HEK293 (cell line): Measurements from ENCODE around the gene UBA52.
A peak's percentile ranks its signal among the peaks of the same experiment; 100 is the strongest.
"Not testable (repeated sequence)": the region's sequence is repeated elsewhere in the genome, so short reads cannot be mapped to it uniquely, and the experiment has no call there.

Source experiments
- CTCF ChIA-PET: fragments of 350-600 bp; formaldehyde crosslinking; extraction: SDS; loops from one replicate; lab custom pipeline; 2021; ENCODE audit warnings: antibody characterized with exemption; lab: Yijun Ruan, JAX
- POLR2A ChIA-PET: fragments of 300-600 bp; formaldehyde crosslinking; extraction: SDS; loops from one replicate; lab custom pipeline; 2020; ENCODE audit warnings: antibody characterized with exemption, inconsistent platforms; lab: Yijun Ruan, JAX
- H3K27ac ChIP-seq: fragments of 200-500 bp; sonication (Bioruptor generic); 2 replicates; pipeline ENCODE4 v1.5.1; 2014; ENCODE audit warnings: low read depth, low read length, control low read depth, inconsistent platforms; ENCODE audit errors: extremely low read depth
- H3K36me3 ChIP-seq, 2 experiments: fragments of 200-500 bp in 1 of 2; sonication (Bioruptor generic) in 1 of 2; 1 replicate in 1 of 2; 2 replicates in 1 of 2; pipeline ENCODE4 v1.5.1; 2014 to 2017; ENCODE audit warnings: inconsistent platforms in 2 of 2, low read length in 2 of 2; ENCODE audit not compliant: control insufficient read depth in 2 of 2, insufficient read depth in 1 of 2
- H3K4me1 ChIP-seq: fragments of 200-500 bp; sonication (Bioruptor generic); 2 replicates; pipeline ENCODE4 v1.5.1; 2014; ENCODE audit warnings: mild to moderate bottlenecking, low read length, inconsistent platforms; ENCODE audit not compliant: control insufficient read depth, insufficient read depth
- H3K4me3 ChIP-seq: 2 replicates; pipeline ENCODE4 v1.5.1; 2011; ENCODE audit warnings: low read depth, mild to moderate bottlenecking, control low read depth, low read length, moderate library complexity
- H3K9me3 ChIP-seq: fragments of 200-500 bp; sonication (Bioruptor generic); 2 replicates; pipeline ENCODE4 v1.5.1; 2014; ENCODE audit warnings: low read depth, low read length, inconsistent platforms; ENCODE audit not compliant: control insufficient read depth, insufficient read depth
- BCL11A ChIP-seq: fragments of 450-650 bp; formaldehyde crosslinking; IDR thresholded peaks from 2 replicates; pipeline ENCODE4 v1.5.1; 2016; ENCODE audit warnings: low read depth, missing biosample characterization, missing genetic modification characterization
- EGR2 ChIP-seq: fragments of 450-650 bp; formaldehyde crosslinking; IDR thresholded peaks from 2 replicates; pipeline ENCODE4 v1.5.1; 2016; ENCODE audit warnings: low read depth, missing biosample characterization, missing genetic modification characterization
- KLF9 ChIP-seq: fragments of 450-650 bp; formaldehyde crosslinking; IDR thresholded peaks from 2 replicates; pipeline ENCODE4 v1.5.1; 2016; ENCODE audit warnings: missing biosample characterization, missing genetic modification characterization, low read depth
- MZF1 ChIP-seq: fragments of 450-650 bp; formaldehyde crosslinking; IDR thresholded peaks from 2 replicates; pipeline ENCODE4 v1.5.1; 2017; ENCODE audit warnings: missing biosample characterization, missing genetic modification characterization, borderline replicate concordance
- OSR2 ChIP-seq: fragments of 450-650 bp; formaldehyde crosslinking; IDR thresholded peaks from 2 replicates; pipeline ENCODE4 v1.5.1; 2016; ENCODE audit warnings: missing biosample characterization, missing genetic modification characterization
- SP3 ChIP-seq: fragments of 450-650 bp; formaldehyde crosslinking; IDR thresholded peaks from 2 replicates; pipeline ENCODE4 v1.5.1; 2016; ENCODE audit warnings: missing biosample characterization, missing genetic modification characterization
- ZBTB21 ChIP-seq: fragments of 450-650 bp; formaldehyde crosslinking; IDR thresholded peaks from 2 replicates; pipeline ENCODE4 v1.5.1; 2017; ENCODE audit warnings: missing biosample characterization, missing genetic modification characterization
- ZBTB48 ChIP-seq: fragments of 450-650 bp; formaldehyde crosslinking; IDR thresholded peaks from 2 replicates; pipeline ENCODE4 v1.5.1; 2016; ENCODE audit warnings: missing biosample characterization, missing genetic modification characterization
- ZBTB8A ChIP-seq: fragments of 450-650 bp; formaldehyde crosslinking; IDR thresholded peaks from 2 replicates; pipeline ENCODE4 v1.5.1; 2016; ENCODE audit warnings: missing biosample characterization, missing genetic modification characterization
- ZFHX2 ChIP-seq: fragments of 450-650 bp; formaldehyde crosslinking; conservative IDR thresholded peaks from 2 replicates; pipeline ENCODE4 v1.5.1; 2016; ENCODE audit warnings: missing biosample characterization, missing genetic modification characterization
- ZFP69B ChIP-seq: fragments of 450-650 bp; formaldehyde crosslinking; IDR thresholded peaks from 2 replicates; pipeline ENCODE4 v1.5.1; 2016; ENCODE audit warnings: missing biosample characterization, missing genetic modification characterization
- ZNF24 ChIP-seq: fragments of 450-650 bp; formaldehyde crosslinking; IDR thresholded peaks from 2 replicates; pipeline ENCODE4 v1.5.1; 2016; ENCODE audit warnings: missing biosample characterization, missing genetic modification characterization
- ZNF324 ChIP-seq: fragments of 450-650 bp; formaldehyde crosslinking; IDR thresholded peaks from 2 replicates; pipeline ENCODE4 v1.5.1; 2016; ENCODE audit warnings: missing biosample characterization, missing genetic modification characterization
- ZNF335 ChIP-seq: fragments of 450-650 bp; formaldehyde crosslinking; conservative IDR thresholded peaks from 2 replicates; pipeline ENCODE4 v1.5.1; 2016; ENCODE audit warnings: missing biosample characterization, missing genetic modification characterization
- ZNF341 ChIP-seq: fragments of 450-650 bp; formaldehyde crosslinking; IDR thresholded peaks from 2 replicates; pipeline ENCODE4; 2016; ENCODE audit warnings: low read depth, missing biosample characterization, missing genetic modification characterization
- ZNF48 ChIP-seq: fragments of 450-650 bp; formaldehyde crosslinking; IDR thresholded peaks from 2 replicates; pipeline ENCODE4 v1.5.1; 2016; ENCODE audit warnings: missing biosample characterization, missing genetic modification characterization
- ZNF501 ChIP-seq: fragments of 450-650 bp; formaldehyde crosslinking; IDR thresholded peaks from 2 replicates; pipeline ENCODE4 v1.5.1; 2016; ENCODE audit warnings: missing biosample characterization, missing genetic modification characterization
- ZNF600 ChIP-seq: fragments of 450-650 bp; formaldehyde crosslinking; IDR thresholded peaks from 2 replicates; pipeline ENCODE4 v1.5.1; 2016; ENCODE audit warnings: missing biosample characterization, missing genetic modification characterization
- ZNF626 ChIP-seq: fragments of 450-650 bp; sonication (Bioruptor Pico); formaldehyde crosslinking; IDR thresholded peaks from 2 replicates; pipeline ENCODE4 v1.5.1; 2018; ENCODE audit warnings: missing biosample characterization, missing genetic modification characterization, inconsistent platforms
- ZNF660 ChIP-seq: fragments of 450-650 bp; IDR thresholded peaks from 2 replicates; pipeline ENCODE4 v1.5.1; 2018; ENCODE audit warnings: missing biosample characterization, mild to moderate bottlenecking, missing genetic modification characterization
- ZNF664 ChIP-seq: fragments of 450-650 bp; formaldehyde crosslinking; IDR thresholded peaks from 2 replicates; pipeline ENCODE4 v1.5.1; 2016; ENCODE audit warnings: missing biosample characterization, missing genetic modification characterization
- ZSCAN16 ChIP-seq: fragments of 450-650 bp; formaldehyde crosslinking; IDR thresholded peaks from 2 replicates; pipeline ENCODE4 v1.5.1; 2016; ENCODE audit warnings: missing biosample characterization, missing genetic modification characterization
- ZSCAN30 ChIP-seq: fragments of 450-650 bp; IDR thresholded peaks from 2 replicates; pipeline ENCODE4 v1.5.1; 2018; ENCODE audit warnings: missing biosample characterization, mild to moderate bottlenecking, missing genetic modification characterization, moderate library complexity
- TF ChIP-seq, protein P1 (sequence below): fragments of 450-650 bp; formaldehyde crosslinking; IDR thresholded peaks from 2 replicates; pipeline ENCODE4 v1.5.1; 2016; ENCODE audit warnings: missing biosample characterization, missing genetic modification characterization
- TF ChIP-seq, protein P2 (sequence below): fragments of 450-650 bp; formaldehyde crosslinking; IDR thresholded peaks from 2 replicates; pipeline ENCODE4 v1.5.1; 2017; ENCODE audit warnings: missing biosample characterization, missing genetic modification characterization
- TF ChIP-seq, protein P3 (sequence below): fragments of 450-650 bp; formaldehyde crosslinking; conservative IDR thresholded peaks from 2 replicates; pipeline ENCODE4 v1.5.1; 2016; ENCODE audit warnings: low read depth, missing biosample characterization, missing genetic modification characterization
- TF ChIP-seq, protein P4 (sequence below): fragments of 450-650 bp; formaldehyde crosslinking; IDR thresholded peaks from 2 replicates; pipeline ENCODE4 v1.5.1; 2016; ENCODE audit warnings: missing biosample characterization, missing genetic modification characterization

UBA52 gene

DNA sequence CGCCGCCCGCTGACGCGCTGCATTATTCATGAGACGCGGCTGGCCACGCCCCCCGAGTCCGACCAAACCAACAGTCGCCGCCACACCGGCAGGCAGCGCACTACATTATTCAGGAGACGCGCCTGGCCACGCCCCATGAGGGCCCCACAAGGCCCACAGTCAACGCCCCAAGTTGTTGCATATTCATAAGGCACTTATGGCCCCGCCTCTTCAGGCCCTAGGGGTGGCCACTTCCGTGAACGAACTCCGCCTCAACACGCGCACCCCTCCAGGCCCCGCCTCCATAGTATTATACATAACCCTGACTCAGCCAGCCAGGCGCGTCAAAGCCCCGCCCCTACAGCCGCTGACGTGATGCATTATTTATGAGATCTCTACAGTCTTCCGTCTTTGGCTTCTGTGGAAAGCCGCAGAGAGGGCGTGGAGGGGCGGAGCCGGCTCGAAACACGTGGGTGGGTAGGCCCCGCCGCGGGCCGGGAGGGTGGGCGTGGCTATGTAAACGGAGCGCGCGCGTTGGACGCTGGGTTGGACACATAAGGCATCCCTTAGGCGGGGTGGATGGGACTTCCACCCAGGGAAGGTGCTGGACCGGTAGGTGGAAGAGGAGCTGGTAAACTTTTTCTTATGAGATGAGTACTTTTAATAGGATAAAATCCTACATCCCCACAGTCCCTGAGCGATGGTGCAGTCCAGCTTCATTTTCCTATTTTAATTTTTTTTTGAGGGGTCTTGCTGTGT lies 49.4 kb upstream of the UBA52 start (continued):
- TF ChIP-seq, protein P1, sequence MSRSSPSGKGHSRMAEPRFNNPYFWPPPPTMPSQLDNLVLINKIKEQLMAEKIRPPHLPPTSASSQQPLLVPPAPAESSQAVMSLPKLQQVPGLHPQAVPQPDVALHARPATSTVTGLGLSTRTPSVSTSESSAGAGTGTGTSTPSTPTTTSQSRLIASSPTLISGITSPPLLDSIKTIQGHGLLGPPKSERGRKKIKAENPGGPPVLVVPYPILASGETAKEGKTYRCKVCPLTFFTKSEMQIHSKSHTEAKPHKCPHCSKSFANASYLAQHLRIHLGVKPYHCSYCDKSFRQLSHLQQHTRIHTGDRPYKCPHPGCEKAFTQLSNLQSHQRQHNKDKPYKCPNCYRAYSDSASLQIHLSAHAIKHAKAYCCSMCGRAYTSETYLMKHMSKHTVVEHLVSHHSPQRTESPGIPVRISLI = peak; percentile 11; the same call in 1 of the 2 replicates
- TF ChIP-seq ZFP69B (tag by site-specific recombination) = peak; percentile 27; the same call in 1 of the 2 replicates
- TF ChIP-seq ZFHX2 = peak; percentile 71
- no peak for TF ChIP-seq MZF1 (tag by site-specific recombination)
- no peak for TF ChIP-seq ZNF660
- TF ChIP-seq KLF9 (tag by site-specific recombination) = peak; percentile 78
- TF ChIP-seq, protein P2, sequence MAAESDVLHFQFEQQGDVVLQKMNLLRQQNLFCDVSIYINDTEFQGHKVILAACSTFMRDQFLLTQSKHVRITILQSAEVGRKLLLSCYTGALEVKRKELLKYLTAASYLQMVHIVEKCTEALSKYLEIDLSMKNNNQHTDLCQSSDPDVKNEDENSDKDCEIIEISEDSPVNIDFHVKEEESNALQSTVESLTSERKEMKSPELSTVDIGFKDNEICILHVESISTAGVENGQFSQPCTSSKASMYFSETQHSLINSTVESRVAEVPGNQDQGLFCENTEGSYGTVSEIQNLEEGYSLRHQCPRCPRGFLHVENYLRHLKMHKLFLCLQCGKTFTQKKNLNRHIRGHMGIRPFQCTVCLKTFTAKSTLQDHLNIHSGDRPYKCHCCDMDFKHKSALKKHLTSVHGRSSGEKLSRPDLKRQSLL (tag by site-specific recombination) = 0 out of 2 replicates have a peak, but pooled peaks have one; percentile 20
- TF ChIP-seq ZNF501 = 0 out of 2 replicates have a peak, but pooled peaks have one; percentile 25
- peak; percentile 46 for TF ChIP-seq EGR2 (tag by site-specific recombination)
- 0 out of 2 replicates have a peak, but pooled peaks have one; percentile 58 for TF ChIP-seq ZNF324 (tag by site-specific recombination)
- no peak for TF ChIP-seq ZNF48 (tag by site-specific recombination)
- no peak for TF ChIP-seq ZNF664 (tag by site-specific recombination)
- TF ChIP-seq ZBTB21 (tag by site-specific recombination) = peak; percentile 19; the same call in 1 of the 2 replicates
- TF ChIP-seq ZNF626 = no peak
- TF ChIP-seq ZNF335 (tag by site-specific recombination) = 0 out of 2 replicates have a peak, but pooled peaks have one; percentile 38
- TF ChIP-seq ZBTB8A (tag by site-specific recombination) = 0 out of 2 replicates have a peak, but pooled peaks have one; percentile 23
- TF ChIP-seq SP3 (tag by site-specific recombination) = peak; percentile 92
- 0 out of 2 replicates have a peak, but pooled peaks have one; percentile 61 for TF ChIP-seq ZSCAN30
- peak; percentile 75 for TF ChIP-seq ZBTB48 (tag by site-specific recombination)
- TF ChIP-seq OSR2 (tag by site-specific recombination) = peak; percentile 59; the same call in 1 of the 2 replicates

DNA sequence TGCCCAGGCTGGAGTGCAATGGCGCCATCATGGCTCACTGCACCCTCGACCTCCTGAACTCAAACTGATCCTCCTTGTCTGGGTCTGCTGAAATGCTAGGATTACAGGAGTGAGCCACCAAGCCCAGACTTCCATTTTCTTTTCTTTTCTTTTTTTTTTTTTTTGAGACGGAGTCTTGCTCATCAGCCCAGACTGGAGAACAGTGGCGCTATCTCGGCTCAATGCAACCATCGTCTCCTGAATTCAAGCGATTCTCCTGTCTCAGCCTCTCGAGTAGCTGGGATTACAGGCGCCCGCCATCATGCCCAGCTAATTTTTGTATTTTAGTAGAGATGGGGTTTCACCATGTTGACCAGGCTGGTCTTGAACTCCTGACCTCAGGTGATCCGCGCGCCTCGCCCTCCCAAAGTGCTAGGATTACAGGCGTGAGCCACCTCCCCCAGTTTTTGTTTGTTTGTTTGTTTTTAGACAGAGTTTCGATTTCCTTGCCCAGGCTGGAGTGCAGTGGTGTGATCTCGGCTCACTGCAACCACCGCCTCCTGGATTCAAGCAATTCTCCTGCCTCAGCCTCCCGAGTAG lies 48.7 kb upstream of the UBA52 start:
- Histone ChIP-seq H3K27ac (0 out of 2 replicates have a peak overlapping the region, but pooled peaks have one; percentile 25), H3K4me3 (peak overlapping the region; percentile 11; the same call in 1 of the 2 replicates)
- not testable (repeated sequence) for H3K36me3 ChIP-seq, H3K4me1 ChIP-seq, H3K9me3 ChIP-seq
- POLR2A ChIA-PET = interaction anchor here (0.5 to 2.7 kb wide), 6 partner anchors 15 to 397 kb away, joined by 3 to 15 read pairs (median 4); partner anchors contain the start of genes COPE, DDX49, KXD1 and REX1BD
- CTCF ChIA-PET = interaction anchor here (0.6 to 1.2 kb wide), 5 partner anchors 20 to 168 kb away, joined by 3 to 4 read pairs (median 3); no protein-coding TSS in a partner anchor
- TF ChIP-seq ZNF24 (tag by site-specific recombination) = 0 out of 2 replicates have a peak, but pooled peaks have one; percentile 22
- TF ChIP-seq, protein P3, sequence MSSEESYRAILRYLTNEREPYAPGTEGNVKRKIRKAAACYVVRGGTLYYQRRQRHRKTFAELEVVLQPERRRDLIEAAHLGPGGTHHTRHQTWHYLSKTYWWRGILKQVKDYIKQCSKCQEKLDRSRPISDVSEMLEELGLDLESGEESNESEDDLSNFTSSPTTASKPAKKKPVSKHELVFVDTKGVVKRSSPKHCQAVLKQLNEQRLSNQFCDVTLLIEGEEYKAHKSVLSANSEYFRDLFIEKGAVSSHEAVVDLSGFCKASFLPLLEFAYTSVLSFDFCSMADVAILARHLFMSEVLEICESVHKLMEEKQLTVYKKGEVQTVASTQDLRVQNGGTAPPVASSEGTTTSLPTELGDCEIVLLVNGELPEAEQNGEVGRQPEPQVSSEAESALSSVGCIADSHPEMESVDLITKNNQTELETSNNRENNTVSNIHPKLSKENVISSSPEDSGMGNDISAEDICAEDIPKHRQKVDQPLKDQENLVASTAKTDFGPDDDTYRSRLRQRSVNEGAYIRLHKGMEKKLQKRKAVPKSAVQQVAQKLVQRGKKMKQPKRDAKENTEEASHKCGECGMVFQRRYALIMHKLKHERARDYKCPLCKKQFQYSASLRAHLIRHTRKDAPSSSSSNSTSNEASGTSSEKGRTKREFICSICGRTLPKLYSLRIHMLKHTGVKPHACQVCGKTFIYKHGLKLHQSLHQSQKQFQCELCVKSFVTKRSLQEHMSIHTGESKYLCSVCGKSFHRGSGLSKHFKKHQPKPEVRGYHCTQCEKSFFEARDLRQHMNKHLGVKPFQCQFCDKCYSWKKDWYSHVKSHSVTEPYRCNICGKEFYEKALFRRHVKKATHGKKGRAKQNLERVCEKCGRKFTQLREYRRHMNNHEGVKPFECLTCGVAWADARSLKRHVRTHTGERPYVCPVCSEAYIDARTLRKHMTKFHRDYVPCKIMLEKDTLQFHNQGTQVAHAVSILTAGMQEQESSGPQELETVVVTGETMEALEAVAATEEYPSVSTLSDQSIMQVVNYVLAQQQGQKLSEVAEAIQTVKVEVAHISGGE (tag by site-specific recombination) = 0 out of 2 replicates have a peak, but pooled peaks have one; percentile 8
- 0 out of 2 replicates have a peak, but pooled peaks have one; percentile 7 for TF ChIP-seq BCL11A (tag by site-specific recombination)
- TF ChIP-seq, protein P4, sequence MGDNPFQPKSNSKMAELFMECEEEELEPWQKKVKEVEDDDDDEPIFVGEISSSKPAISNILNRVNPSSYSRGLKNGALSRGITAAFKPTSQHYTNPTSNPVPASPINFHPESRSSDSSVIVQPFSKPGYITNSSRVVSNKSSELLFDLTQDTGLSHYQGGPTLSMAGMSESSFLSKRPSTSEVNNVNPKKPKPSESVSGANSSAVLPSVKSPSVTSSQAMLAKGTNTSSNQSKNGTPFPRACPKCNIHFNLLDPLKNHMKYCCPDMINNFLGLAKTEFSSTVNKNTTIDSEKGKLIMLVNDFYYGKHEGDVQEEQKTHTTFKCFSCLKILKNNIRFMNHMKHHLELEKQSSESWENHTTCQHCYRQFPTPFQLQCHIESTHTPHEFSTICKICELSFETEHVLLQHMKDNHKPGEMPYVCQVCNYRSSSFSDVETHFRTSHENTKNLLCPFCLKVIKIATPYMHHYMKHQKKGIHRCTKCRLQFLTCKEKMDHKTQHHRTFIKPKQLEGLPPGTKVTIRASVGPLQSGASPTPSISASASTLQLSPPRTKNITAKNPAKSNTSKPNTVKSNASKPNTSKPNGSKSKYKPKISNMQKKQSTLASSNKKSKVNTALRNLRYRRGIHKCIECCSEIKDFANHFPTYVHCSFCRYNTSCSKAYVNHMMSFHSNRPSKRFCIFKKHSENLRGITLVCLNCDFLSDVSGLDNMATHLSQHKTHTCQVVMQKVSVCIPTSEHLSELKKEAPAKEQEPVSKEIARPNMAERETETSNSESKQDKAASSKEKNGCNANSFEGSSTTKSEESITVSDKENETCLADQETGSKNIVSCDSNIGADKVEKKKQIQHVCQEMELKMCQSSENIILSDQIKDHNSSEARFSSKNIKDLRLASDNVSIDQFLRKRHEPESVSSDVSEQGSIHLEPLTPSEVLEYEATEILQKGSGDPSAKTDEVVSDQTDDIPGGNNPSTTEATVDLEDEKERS = peak; percentile 45; the same call in 1 of the 2 replicates
- TF ChIP-seq ZNF341 (tag by site-specific recombination) = 0 out of 2 replicates have a peak, but pooled peaks have one; percentile 8
- 0 out of 2 replicates have a peak, but pooled peaks have one; percentile 34 for TF ChIP-seq ZSCAN16 (tag by site-specific recombination)
- TF ChIP-seq ZNF600 (tag by site-specific recombination) = 0 out of 2 replicates have a peak, but pooled peaks have one; percentile 73
